Measurements from ENCODE around the gene CROCC2. TPM values are rescaled to one million over a fixed set of nuclear protein-coding genes. Genes with fewer than 3 reads are reported as not detected.

Gene CROCC2
- total and polyA plus RNA-seq, 8 donors: 0.03 to 4.9 TPM; not detected in 6

DNA sequence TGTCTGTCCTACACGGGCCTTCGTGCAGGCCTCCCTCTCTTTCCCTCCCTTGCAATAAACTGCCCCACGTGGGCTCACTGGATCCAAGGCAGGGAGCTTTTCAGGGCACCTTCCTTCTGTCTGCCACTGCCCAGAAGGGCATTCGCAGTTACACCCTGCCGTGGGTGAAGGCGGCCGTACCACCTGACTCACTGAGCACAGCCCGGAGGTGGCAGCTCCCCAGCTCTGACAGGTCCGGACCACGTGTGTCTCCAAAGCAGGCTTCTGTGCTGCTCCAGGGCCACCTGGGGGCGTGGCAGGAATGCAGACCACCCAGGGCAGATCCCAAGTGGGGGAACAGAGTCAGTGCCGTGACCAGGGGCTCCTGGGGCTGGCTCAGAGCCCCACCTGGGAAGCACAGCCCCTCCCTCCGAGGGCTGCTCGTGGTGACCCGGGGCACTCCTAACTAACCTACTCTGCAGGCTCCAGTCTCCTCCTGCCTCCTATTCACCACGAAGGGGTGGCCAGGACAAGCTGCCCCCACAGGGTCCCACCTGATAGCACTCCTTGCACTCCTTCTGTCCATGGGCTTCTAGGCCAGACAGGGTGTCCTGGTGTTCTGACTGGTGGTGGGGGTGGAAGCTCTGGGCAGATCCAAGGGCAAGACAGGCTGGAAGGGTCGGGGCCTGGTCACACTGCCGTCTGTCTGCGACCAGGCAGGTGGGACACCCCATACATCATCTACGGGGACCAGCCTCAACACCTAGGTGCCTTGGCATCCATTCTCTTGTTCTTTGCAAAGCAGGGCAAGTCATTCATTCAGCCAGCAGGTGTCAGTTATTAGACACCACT is 102.0 kb downstream of the CROCC2 start:
- intact Hi-C loops (cut with DNase I; ENCODE audit: low total_unique reads): no loop called here
- H3K27me3 ChIP-seq: no peaks in the 10 kb centered on the region
- peak in 1 of 2 donors; percentile 24 for DNase-seq
- H3K27ac ChIP-seq: no peak overlapping the region
- H3K9me3 ChIP-seq: peaks cover 9 to 28% (median 19%) of the 10 kb centered on the region in 4 donors
- peaks cover 16 to 24% (median 21%) of the 10 kb centered on the region in 4 donors for H3K4me1 ChIP-seq
- H3K4me3 ChIP-seq: no peak overlapping the region
- H3K36me3 ChIP-seq: peaks cover 0 to 10% (median 9%) of the 10 kb centered on the region in 4 donors
- no peak for TF ChIP-seq POLR2A (IDR thresholded peaks at IDR 0.05)
- no peak for TF ChIP-seq CTCF (IDR thresholded peaks at IDR 0.05)
- no peak for TF ChIP-seq EP300 (IDR thresholded peaks at IDR 0.05)
- no peak for TF ChIP-seq POLR2AphosphoS5 (IDR thresholded peaks at IDR 0.05)
- whole genome bisulfite sequencing, 5 donors: 78 to 87% (median 82%) methylated on average over 16 to 20 of the region's 20 CpGs

GRCh38 chr2:241008711-241009121 is 102.6 kb downstream of the CROCC2 start:
- TF ChIP-seq POLR2A (IDR thresholded peaks at IDR 0.05): no peak
- TF ChIP-seq EP300 (IDR thresholded peaks at IDR 0.05): no peak
- TF ChIP-seq POLR2AphosphoS5 (IDR thresholded peaks at IDR 0.05): no peak
- no peak for TF ChIP-seq CTCF (IDR thresholded peaks at IDR 0.05)
- peak in 1 of 2 donors; percentile 22 for DNase-seq
- peaks cover 0 to 4% (median 3%) of the 10 kb centered on the region in 4 donors for H3K36me3 ChIP-seq
- H3K9me3 ChIP-seq: peaks cover 4 to 22% (median 13%) of the 10 kb centered on the region in 4 donors
- H3K27me3 ChIP-seq: no peaks in the 10 kb centered on the region
- WGBS, 5 donors: 83 to 94% (median 89%) methylated on average over 6 to 7 of the region's 7 CpGs
- peaks cover 16 to 24% (median 21%) of the 10 kb centered on the region in 4 donors for H3K4me1 ChIP-seq
- intact Hi-C loops (cut with DNase I; ENCODE audit: low total_unique reads): no loop called here
- no peak overlapping the region for H3K27ac ChIP-seq
- H3K4me3 ChIP-seq: no peak overlapping the region

GRCh38 chr2:241009191-241009590 is 103.1 kb downstream of the CROCC2 start:
- H3K4me1 ChIP-seq: peaks cover 16 to 24% (median 21%) of the 10 kb centered on the region in 4 donors
- DNase-seq: no peak
- H3K36me3 ChIP-seq: no peaks in the 10 kb centered on the region
- peaks cover 0 to 17% (median 9%) of the 10 kb centered on the region in 4 donors for H3K9me3 ChIP-seq
- WGBS, 5 donors: 86 to 100% (median 90%) methylated on average over 1 to 2 of the region's 2 CpGs
- no peaks in the 10 kb centered on the region for H3K27me3 ChIP-seq
- no peak for TF ChIP-seq POLR2AphosphoS5 (IDR thresholded peaks at IDR 0.05)
- no peak for TF ChIP-seq POLR2A (IDR thresholded peaks at IDR 0.05)
- peak overlapping the region in 4 of 5 donors; percentile 55 to 84 (median 62) for H3K27ac ChIP-seq
- peak overlapping the region in 1 of 4 donors; percentile 44 for H3K4me3 ChIP-seq
- intact Hi-C loops (cut with DNase I; ENCODE audit: low total_unique reads): no loop called here

- DNase-seq: peak; percentile 45 to 73
- WGBS, 5 donors: 6 to 9% (median 6%) methylated on average over 12 to 28 of the region's 28 CpGs
- H3K36me3 ChIP-seq: no peaks in the 10 kb centered on the region
- peak overlapping the region; percentile 29 to 44 (median 31) for H3K4me3 ChIP-seq
- peak overlapping the region; percentile 53 to 84 (median 60) for H3K27ac ChIP-seq
- H3K27me3 ChIP-seq: no peaks in the 10 kb centered on the region
- intact Hi-C loops (cut with DNase I; ENCODE audit: low total_unique reads): no loop called here
- H3K4me1 ChIP-seq: peaks cover 16 to 24% (median 21%) of the 10 kb centered on the region in 4 donors
- peaks cover 0 to 11% (median 5%) of the 10 kb centered on the region in 4 donors for H3K9me3 ChIP-seq
- TF ChIP-seq POLR2AphosphoS5 (IDR thresholded peaks at IDR 0.05) (no peak), EP300 (IDR thresholded peaks at IDR 0.05) (no peak), CTCF (IDR thresholded peaks at IDR 0.05) (no peak), POLR2A (IDR thresholded peaks at IDR 0.05) (no peak)
These were observed 103.7 kb downstream of the CROCC2 start for GRCh38 chr2:241009601-241010530.
